ENCODE results near the gene ARID2.
A peak's percentile ranks its signal among the peaks of the same experiment; 100 is the strongest.

ARID2 gene

GRCh38 chr12:45729233-45730083 lies at the start of gene ARID2:
Gene ARID2, plus strand, starts transcription at chr12:45729706. Its CDS starts 131 bp downstream, at chr12:45729837.
- DNase-seq (ENCODE audit: low spot score), result peak; percentile 66

GRCh38 chr12:45680362-45680761 lies 49.1 kb upstream of the ARID2 start:
- DNase-seq (ENCODE audit: low spot score), result no peak

- no peak for DNase-seq (ENCODE audit: low spot score)
Observed at GRCh38 chr12:45681465-45681864, 48.0 kb upstream of the ARID2 start.

DNA sequence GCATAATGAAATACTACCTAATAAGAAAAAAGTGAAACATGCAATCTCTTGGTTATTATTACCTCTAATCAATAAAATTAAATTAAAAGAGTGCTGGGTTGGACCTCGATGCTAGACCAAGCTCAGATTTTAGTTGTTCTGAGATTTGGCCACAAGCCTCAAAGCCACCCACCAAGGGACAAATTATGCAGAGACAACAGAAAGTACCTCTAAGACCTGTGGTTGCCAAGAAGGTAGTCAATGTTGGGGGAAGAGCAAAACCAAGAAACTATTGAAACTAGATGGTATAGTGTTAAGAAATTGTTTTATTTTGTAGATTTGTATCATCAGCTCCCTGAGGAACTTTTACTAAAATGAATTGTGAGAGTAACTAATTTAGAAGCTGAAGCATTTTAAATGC lies 43.8 kb upstream of the ARID2 start:
- no peak for DNase-seq (ENCODE audit: low spot score)

DNA sequence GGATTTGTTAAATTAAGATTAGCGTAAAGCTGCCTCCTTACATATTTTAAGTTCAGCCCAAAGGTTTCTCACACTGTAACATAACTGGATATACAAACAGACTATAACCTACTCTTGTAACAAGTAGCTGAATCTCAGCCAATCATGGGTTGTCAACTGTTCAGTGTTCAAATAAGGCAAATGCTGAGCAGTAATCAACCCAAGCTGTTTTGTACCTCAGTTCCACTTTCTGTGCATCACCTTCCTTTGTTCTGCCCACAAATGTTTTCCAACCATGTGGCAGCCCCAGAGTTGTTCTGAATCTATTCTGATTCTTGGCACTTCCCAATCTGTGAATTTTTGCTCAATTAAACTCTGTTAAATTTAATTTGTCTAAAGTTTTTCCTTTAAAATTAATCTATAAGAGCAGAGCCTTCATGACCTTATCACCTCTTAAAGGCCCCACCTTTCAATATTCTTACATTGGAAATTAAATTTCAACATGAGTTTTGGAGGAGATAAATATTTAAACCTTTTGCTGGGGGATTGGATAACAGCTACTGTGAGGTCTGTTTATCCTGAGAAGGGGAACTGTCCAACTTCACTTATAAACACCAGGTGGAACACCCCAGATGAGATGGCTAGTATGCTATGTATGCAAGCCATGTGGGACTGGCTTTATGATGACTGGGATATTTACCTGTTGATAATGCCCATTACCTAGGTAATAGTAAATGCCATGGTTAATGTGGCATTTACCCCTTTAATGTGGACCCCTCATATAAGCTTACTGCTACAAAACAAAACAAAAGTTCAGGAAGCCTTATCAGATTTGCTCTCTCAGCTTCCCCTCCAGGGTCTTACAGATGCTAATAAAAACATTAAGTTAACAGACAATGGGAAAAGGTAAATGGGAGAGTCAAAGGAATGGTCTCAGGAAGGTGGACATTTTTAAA lies 42.2 kb upstream of the ARID2 start:
- DNase-seq (ENCODE audit: low spot score), result no peak

- no peak for DNase-seq (ENCODE audit: low spot score)
Observed at GRCh38 chr12:45688183-45688582, 41.3 kb upstream of the ARID2 start.

- no peak for DNase-seq (ENCODE audit: low spot score)
Observed at GRCh38 chr12:45695035-45695434, 34.5 kb upstream of the ARID2 start.

- no peak for DNase-seq (ENCODE audit: low spot score)
Observed at GRCh38 chr12:45695606-45696005, 33.9 kb upstream of the ARID2 start.

- no peak for DNase-seq (ENCODE audit: low spot score)
Observed at GRCh38 chr12:45696049-45696448, 33.5 kb upstream of the ARID2 start.

- DNase-seq (ENCODE audit: low spot score), result no peak
Observed at GRCh38 chr12:45697371-45697770, 32.1 kb upstream of the ARID2 start.

DNA sequence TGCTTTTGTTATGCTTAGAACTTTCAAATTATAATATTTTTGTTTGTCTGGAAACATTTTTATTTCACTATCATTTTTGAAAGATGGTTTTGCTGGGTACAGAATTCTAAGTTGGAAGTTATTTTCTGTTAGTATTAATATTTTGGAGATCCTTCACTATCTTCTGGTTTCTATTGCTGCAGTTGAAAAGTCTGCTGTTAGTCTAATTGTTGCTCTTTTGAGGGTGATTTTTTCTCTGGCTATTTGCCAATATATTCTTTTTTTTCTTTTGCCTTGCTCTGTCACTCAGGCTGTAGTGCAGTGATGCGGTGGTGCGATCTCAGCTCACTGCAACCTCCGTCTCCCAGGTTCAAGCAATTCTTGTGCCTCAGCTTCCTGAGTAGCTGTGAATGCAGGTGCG lies 28.2 kb upstream of the ARID2 start:
- DNase-seq (ENCODE audit: low spot score), result no peak

- DNase-seq (ENCODE audit: low spot score), result no peak
Observed at GRCh38 chr12:45703942-45704341, 25.6 kb upstream of the ARID2 start.

GRCh38 chr12:45704968-45705367 lies 24.5 kb upstream of the ARID2 start:
- no peak for DNase-seq (ENCODE audit: low spot score)

DNA sequence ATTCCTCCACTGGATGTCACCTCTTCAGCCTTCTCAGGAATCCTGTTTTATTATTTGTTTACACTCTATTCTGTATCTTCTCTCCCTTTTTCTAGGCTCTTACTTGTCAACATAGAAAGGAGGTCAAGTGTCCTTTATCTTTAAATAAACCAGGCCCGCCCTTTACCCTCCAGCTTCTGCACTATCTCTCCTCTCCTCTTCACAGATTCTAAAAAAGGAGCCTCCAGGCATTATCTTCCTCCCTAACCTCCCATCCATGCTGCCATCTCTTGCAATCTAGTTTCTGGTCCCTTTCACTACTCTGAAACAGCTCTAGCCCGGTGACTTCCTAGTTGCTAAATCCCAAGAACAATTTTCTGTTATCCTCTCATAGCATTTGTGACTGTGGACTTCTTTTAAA lies 24.1 kb upstream of the ARID2 start:
- DNase-seq (ENCODE audit: low spot score), result no peak

DNA sequence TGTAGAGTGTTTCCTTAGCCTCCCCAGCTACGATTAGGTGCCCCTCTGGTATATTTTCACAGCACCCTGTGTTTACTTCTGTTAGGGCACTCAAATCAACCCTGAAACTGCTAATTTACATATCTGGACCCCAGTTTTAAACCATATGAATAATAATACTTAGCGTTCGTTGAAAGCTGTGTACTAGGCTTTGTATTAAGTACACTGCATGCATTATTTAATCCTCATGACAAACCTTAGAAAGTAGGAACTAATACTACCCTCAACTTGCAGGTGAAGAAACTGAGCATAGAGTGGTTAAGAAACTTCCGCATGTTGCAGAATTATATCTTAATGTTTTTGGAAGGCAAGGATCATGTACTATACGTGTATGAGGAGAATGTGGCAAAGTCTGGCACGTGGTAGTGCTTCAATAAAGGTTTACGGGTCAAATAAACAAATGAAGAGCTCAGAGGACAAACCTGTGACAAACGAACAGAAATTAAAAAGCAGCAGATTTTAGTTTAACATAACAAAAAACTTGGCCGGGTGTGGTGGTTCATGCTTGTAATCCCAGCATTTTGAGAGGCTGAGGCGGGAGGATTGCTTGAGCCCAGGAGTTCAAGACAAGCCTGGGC lies 22.2 kb upstream of the ARID2 start:
- no peak for DNase-seq (ENCODE audit: low spot score)

GRCh38 chr12:45708363-45708762 lies 21.1 kb upstream of the ARID2 start:
- no peak for DNase-seq (ENCODE audit: low spot score)

DNA sequence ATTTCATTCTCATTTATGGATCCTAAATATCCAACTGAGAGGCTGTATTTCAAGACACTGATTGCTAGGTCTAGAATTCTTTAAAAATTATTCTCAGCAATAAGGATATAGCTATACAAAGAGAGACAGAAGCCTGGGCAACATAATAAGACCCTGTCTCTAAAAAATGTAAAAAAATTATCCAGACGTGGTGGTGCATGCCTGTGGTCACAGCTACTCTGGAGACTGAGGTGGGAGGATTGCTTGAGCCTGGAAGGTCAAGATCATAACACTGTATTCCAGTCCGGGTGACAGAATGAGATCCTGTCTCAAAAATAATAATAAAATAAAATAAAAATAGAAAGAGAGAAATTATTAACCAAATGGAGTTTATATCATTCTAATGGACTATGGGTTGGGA lies 20.6 kb upstream of the ARID2 start:
- no peak for DNase-seq (ENCODE audit: low spot score)

GRCh38 chr12:45712319-45712718 lies 17.2 kb upstream of the ARID2 start:
- DNase-seq (ENCODE audit: low spot score), result no peak

GRCh38 chr12:45713078-45713477 lies 16.4 kb upstream of the ARID2 start:
- no peak for DNase-seq (ENCODE audit: low spot score)

- no peak for DNase-seq (ENCODE audit: low spot score)
Observed at GRCh38 chr12:45718306-45718705, 11.2 kb upstream of the ARID2 start.

GRCh38 chr12:45720069-45720468 lies 9.4 kb upstream of the ARID2 start:
- DNase-seq (ENCODE audit: low spot score), result no peak

- DNase-seq (ENCODE audit: low spot score), result no peak
Observed at GRCh38 chr12:45721369-45721768, 8.1 kb upstream of the ARID2 start.

DNA sequence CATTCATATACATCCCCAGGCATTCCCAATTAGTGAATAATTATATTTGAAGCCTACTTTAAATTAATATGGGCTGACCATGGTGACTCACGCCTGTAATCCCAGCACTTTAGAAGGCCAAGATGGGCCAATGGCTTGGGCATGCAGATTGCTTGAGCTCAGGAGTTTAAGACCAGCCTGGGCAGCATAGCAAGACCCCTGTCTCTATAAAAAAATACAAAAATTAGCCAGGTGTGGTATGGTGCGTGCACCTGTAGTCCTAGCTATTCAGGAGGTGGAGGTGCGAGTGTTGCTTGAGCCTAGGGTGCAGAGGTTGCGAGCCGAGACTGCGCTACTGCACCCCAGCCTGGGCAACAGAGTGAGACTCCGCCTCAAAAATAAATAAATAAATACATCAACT lies 7.6 kb upstream of the ARID2 start:
- no peak for DNase-seq (ENCODE audit: low spot score)

All from D341Med (cell line).